ENCODE measurements around the gene SLC22A4.

SLC22A4 gene

DNA sequence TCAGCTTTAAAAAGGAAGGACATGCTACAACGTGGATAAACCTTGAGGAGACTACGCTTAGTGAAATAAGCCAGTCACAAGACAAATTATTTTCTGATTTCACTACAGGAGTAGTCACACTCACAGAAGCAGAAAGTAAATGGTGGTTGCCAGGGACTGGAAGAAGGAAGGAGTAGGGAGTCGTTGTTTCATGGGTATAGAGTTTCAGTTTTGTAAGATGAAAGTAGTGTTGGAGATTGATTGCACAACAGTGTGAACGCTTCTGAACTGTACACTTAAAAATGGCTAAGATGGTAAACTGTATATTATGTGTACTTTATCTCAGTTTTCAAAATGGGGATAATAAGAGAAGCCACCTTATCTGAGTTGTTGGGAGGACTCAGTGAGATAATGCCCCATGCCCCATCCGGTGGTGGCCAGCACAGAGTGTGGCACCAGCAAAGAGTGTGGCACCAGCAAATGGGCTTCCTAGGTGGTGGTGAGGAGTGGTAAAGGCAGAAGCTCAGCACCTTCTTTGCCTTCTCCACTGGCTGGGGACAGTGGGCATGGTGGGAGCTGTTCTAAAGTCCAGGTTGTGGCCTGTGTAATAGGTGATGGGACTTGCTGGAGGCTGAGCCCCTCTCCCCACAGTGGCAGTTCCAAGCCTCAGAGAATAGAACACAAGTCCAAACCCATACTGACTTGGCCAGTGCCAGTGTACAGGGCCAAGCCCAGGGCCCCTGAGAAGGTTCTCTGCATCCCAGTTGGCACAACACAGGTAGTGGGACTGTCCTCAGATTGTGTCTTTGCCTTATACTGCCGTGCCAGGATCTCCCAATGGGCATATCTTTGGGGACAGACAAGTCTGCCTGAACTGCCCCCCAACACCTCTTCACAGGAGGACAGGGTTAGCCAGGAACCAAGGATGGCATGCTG is 4.4 kb downstream of the SLC22A4 start:
- DNase-seq (ENCODE audit: low read depth in 3 of 3, low spot score in 1 of 3), result no peak

DNA sequence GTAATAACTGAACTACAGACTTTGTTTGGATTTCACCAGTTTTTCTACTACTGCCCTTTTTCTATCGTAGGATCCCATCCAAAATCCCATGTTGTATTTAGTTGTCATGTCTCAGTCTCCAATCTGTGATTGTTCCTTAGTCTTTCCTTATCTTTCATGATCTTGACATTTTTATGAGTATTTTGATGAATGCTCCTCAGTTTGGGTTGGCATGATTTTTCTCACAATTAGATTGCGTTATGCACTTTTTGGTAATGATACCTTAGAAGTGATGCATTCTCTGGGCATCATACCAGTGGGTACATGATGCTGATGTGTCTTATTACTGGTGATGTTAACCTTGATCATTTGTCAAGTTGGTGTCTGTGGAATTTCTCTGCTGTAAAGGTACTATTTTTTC is 5.7 kb downstream of the SLC22A4 start:
- DNase-seq (ENCODE audit: low read depth in 3 of 3, low spot score in 1 of 3), result no peak

DNA sequence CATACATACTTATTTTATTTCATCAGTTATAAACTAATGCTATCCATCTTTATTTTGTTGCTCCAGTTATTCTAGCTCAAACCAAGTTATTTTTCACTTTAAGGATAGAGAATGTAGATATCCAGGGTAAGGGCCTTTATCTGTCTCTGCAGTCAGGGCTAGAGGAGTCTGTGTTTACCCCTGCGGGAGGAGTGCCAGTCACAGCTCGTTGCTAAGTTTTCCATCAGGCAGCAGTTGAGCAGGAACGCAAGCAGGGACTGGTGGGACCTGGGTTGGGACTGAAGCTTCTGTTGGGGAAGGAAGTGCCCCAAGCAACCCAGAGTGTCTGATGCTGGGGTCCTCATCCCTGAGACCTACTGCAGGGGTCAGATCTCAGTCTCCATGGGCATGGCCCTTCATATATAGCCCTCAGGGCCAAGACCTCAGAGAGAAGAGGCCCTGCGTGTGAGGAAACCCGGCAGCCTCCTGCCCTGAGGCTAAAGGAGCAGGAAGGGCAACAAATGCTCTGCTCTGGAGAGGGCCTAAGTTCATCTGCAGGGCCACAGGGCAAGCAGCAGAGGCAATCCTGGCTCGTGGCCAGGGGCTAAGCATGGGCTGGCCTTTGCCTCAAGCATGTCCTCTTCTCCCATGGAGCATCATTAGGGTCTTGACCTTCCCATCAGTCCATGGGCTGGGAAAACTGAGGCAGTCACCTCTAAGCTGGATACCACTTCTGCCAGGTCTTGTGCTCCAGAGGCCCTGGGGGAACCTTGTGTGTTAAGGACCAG is 6.6 kb downstream of the SLC22A4 start:
- no peak for DNase-seq (ENCODE audit: low read depth in 3 of 3, low spot score in 1 of 3)

DNA sequence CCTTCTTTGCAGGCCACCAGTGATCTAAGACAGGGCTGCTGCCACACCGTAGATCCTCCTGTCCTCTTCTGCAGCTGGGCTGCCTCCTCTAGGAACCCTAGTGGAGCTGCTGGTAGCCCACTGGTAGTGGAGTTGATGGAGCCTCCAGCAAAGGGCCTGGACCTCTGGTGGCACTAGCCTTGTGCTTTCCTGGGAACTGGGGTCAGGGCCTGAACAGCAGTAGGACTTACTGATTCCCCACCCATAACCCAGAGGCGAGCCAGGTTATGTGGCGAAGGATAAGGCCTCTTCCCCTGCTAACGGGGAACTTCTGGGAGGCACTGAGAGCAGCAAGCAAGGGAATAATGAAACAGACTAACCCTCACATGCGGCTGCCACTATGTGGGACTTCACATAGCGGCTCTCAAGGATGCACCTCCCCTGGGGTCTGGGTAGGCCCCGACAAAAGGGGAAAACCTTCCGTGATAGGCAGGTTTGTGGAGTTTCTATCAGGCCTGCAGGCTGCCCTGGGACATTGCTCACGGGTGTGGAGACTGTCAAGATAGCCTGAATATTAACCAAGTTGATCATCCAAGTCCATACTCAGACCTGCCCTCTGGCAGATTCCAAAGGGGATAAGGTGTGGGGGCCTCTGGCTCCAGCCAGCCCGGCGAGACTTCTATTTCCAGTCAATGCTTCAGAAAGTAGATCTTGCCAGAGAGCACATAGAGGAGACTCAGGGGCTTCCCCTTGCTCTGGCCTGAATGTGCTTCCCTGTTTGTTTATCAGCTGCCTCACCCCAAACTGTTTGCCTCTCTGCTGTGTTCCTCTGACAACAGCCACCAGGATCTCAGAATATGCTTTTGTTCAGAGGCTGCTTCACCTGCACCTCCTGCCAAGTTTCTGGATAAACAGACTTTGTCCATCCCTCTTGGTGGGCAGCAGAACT is 7.4 kb downstream of the SLC22A4 start:
- no peak for DNase-seq (ENCODE audit: low read depth in 3 of 3, low spot score in 1 of 3)

DNA sequence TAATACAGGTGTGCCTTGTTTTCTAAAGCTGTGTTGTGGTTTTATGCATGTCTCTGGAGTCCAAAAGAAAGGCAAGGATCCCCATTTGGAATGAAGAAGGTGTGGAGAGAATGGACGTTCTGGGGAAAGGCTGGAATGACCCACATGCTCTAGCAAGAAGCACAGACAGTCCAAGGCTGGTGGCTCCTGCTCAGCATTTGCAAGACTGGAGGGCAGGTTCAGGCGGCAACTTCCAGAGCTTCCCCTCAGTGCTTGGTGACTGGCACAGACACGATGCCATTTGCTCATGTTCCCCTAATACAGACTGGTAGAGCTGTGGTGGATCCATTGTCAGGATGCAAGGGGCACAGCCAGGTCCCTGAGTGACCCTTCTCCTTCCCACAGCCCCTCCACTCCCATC is 8.2 kb downstream of the SLC22A4 start:
- DNase-seq (ENCODE audit: low read depth in 3 of 3, low spot score in 1 of 3), result no peak

DNA sequence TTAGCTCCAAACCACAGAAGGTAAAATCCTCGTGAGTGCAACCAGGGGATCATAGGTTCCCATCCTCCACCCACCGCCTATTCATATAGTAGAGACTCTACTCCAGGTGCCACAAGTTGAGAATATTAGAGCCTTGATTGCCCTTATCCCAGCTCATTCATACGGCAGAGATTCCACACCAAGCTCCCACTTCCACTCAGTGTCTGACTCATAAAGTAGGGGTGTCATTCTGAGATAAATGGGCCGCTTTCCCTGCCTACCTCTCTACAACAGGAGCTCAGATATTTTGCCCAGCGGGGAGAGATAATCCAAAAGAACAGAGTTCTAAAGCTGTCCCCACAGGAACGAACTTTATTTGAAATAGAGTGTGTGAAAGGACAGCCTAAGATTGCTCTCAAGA is 9.4 kb downstream of the SLC22A4 start:
- DNase-seq (ENCODE audit: low read depth in 3 of 3, low spot score in 1 of 3), result no peak

DNA sequence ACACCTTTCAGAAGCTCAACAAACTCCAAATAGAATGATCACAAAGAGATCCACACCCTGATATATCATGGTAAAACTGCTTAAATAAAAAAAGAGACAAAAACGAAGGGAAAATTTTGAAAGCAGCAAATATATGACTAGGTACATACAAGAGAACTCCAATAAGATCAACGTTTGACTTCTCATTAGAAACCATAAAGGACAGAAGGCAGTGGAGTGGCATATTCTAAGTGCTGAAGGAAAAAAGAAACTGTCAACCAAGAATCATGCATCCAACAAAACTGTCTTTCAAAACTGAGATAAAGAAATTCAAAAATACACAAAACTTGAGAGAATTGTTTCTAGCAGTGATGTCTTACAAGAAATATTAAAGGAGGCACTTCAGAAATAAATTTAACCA is 11.2 kb downstream of the SLC22A4 start:
- no peak for DNase-seq (ENCODE audit: low read depth in 3 of 3, low spot score in 1 of 3)

DNA sequence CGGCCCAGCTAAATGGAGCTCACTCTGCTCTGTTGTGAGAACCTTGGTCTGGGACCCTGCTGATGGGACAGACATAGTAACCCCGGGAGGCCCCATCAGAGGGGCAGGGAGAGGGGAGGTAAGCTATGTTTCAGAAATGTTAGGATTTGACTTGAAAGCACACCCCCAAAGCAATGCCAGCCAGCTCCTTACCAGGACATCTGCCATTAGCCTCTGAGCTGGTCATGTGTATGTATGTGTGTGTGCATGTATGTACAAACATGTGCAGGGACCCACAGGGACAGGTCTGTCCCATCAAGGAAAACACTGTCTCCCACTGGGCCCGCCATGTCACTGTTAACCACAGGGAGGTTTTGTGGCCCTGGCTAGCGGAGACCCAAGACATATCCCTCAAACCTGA is 14.5 kb downstream of the SLC22A4 start:
- DNase-seq (ENCODE audit: low read depth in 3 of 3, low spot score in 1 of 3), result no peak

DNA sequence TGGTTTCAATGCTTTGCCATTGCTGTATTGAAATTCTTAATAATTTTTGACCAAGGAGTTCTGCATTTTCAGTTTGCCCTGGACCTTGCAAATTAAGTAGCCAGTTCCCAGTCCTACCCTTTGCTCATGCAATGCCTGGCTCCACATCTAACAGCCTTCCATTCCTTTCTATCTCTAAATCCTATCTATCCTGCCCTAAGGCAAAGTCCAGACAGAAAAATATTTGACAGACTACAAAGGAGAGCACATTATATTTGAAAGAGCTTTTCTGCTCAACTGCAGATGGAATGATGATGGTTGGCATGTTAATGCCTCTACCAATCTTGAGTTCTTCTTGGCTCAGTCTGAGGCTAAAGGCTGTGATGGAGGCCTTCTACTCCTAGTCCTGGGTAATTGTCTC is 15.5 kb downstream of the SLC22A4 start:
- DNase-seq (ENCODE audit: low read depth in 3 of 3, low spot score in 1 of 3), result no peak

DNA sequence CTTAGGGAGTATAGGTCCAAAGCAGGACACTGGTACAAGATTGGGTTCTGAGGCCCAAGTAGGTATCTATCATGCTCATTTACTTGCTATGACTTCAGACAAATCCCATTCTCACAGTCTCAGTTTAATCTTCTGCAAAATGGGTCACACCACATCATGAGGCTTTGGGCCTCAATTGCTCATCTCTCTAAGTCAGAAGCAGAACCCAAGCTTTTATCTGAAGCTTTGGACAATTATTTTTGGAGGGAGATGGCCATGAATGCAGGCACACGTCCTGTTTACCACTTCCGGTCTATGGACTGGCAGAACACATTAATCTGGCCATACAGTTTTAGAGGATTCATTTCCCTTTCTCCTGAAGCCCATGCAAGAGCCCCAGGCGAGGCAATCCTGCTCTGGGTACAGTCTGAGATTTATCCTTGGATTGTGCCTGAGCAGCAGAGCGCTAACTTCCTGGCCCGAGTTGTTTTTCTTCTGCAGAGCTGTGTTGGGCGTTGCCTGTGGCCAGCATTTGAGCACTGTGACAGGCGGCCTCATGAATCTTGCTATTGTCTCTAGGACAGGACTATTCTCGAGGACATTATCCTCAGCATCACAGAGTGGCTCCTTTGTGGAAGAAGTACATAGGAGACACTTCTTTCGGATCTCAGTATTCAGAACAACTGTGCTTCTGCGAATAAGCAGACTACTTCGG is 16.1 kb downstream of the SLC22A4 start:
- DNase-seq (ENCODE audit: low read depth in 3 of 3, low spot score in 1 of 3), result no peak

DNA sequence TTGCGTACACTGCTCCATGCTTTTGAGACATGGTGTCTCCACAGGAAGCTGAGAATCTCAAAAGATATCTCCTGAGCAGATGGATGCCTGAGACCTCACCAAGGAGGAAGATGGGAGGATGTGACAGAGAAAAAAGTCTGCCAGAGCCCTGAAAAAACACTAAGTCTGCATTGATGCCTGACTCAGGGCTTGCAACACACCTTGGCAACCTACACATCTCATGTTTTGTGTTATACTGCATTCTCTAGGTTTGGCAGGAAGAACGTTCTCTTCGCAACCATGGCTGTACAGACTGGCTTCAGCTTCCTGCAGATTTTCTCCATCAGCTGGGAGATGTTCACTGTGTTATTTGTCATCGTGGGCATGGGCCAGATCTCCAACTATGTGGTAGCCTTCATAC is 19.2 kb downstream of the SLC22A4 start:
- DNase-seq (ENCODE audit: low read depth in 3 of 3, low spot score in 1 of 3), result no peak

DNA sequence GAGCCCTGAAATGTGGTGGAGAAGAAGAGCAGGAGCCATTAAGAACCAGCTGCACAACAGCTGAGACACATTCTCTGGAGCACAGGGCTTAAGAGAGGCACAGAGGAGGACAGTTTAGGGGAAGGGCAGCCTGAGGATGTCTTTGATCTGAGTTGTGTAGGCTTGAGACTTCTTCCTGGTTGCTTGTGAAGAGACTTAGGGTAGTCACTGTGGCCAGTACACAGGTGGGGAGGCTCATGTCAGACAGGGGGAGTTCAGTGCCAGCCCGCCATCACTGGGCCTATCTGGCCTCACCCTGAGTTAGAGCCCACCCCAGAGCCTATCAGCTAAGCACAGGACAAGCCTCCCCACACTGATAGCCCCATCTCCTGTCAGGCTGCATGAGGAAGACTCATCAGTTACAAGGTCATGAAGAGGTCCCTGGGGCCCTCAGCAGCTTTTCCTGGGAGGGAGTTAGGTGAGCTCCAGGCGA is 19.8 kb downstream of the SLC22A4 start:
- DNase-seq (ENCODE audit: low read depth in 3 of 3, low spot score in 1 of 3), result no peak

DNA sequence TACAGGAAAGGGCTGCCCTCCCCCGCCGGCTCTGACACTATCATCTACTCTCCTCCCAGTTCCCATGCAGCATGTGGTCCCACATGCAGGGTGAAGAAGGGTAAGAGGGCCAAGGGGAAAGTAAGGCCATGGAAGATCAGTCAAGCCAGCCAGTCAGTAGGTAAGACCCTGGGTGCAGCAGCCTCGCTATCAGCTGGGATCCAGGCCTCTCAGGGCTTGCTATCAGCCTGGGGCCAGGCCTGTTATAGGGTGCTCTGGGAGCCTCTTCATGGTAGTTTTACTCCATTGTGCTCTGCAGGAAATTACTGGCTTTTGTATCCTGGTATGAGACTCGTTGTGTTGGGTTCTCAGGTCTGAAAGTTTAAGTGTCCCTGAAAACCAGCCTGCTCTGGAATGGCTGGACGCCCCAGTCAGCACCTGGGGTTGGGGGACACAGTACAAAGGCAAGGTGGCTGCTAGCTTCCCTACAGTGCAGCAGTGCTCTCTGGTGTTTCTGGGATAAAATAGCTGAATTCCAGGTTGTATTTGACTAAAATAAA is 21.4 kb downstream of the SLC22A4 start:
- no peak for DNase-seq (ENCODE audit: low read depth in 3 of 3, low spot score in 1 of 3)

DNA sequence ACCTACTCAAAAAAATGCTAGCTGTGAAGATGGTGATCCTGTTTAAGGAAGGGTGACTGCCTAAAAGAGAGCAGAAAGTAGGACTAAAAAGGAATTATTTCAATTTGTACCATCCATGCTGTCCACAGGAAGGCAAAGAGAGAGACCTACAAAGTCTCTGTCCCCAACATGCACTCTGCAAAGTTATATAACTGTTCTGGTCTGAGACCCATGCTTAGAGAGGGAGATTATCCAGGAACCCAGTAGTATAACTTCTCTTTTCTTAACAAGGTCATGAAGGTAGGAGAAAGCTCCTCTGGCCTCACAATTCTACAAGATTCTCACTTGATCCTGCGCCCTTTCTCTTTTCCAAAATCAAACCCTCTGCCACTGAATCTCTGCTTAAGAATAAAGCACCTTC is 25.8 kb downstream of the SLC22A4 start:
- no peak for DNase-seq (ENCODE audit: low read depth in 3 of 3, low spot score in 1 of 3)

DNA sequence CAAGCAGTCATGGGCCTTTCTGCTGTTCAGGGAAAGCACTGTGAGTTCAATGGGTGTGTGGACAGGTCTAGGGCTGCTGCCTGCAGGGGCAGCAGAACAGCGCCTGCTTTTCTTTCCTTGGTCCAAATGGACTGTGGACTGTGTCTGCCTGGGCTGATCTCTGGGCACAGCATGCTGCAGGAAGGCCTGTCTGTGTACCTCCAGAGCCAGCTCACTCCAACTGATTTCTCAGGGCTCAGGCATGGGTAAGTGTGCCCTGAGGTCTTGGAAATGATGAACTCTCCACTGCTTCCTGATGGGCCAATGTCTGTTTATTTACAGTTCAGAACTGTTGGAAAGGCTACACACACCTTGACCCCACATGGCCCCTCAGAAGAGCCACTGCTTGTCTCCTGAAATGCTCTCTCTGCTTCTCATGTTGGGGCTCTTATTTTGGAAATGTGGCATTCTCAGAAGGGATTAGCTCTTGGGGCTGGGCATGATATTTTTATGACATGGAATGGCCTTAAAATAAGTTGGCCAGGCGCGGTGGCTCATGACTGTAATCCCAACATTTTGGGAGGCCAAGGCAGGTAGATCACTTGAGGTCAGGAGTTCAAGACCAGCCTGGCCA is 27.0 kb downstream of the SLC22A4 start:
- no peak for DNase-seq (ENCODE audit: low read depth in 3 of 3, low spot score in 1 of 3)

DNA sequence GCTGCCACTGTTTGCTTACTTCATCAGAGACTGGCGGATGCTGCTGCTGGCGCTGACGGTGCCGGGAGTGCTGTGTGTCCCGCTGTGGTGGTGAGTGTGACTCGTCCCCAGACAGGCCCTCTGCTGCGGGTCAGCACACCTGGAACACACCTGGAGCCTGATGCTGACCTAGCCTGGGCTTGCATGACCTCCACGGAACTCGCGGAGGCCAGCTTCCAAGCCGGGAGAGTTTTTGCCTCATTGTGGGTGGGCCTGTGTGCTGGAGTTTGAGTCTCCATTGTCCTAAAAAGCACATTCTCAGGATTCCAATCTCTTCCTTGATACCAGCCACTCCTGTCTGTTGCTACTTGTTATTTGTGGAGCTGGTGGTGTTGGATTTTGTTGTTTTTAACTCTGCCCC is 28.1 kb downstream of the SLC22A4 start:
- no peak for DNase-seq (ENCODE audit: low read depth in 3 of 3, low spot score in 1 of 3)

DNA sequence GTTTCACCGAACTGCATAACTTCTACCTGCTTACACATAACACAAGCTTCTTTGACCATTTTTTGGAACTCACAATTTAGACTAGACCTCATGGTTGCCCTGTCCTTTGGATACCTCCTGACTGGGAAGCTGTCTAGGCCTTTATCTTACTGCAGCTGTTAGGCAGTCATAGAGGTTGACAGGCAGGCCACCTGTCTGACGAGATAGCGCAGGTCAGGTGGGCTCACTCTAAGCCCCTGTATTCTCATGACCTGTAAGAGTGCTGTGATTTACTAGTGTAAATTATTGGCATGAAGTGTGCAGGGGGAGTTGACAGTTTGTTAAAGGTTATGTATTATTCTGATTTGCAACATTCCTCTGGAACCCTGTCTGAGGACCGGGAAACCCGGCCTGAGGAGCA is 29.0 kb downstream of the SLC22A4 start:
- no peak for DNase-seq (ENCODE audit: low read depth in 3 of 3, low spot score in 1 of 3)

DNA sequence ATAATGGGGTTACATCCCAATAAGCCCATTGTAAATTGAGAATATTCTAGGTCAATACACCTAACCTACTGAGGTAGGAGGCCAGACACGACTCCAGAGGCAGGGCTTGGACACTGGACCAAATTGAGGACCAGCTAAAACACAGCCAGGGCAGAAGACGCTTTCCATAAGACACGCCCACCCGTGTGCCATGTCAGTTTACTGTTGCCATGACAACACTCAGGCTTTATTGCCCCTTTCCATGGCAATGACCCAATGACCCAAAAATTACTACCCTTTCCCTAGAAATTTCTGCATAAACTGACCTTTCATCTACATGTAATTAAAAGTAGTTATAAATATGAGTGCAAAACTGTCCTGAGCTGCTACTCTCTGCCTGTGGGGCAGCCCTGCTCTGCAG is 31.5 kb downstream of the SLC22A4 start:
- DNase-seq (ENCODE audit: low read depth in 3 of 3, low spot score in 1 of 3), result no peak

DNA sequence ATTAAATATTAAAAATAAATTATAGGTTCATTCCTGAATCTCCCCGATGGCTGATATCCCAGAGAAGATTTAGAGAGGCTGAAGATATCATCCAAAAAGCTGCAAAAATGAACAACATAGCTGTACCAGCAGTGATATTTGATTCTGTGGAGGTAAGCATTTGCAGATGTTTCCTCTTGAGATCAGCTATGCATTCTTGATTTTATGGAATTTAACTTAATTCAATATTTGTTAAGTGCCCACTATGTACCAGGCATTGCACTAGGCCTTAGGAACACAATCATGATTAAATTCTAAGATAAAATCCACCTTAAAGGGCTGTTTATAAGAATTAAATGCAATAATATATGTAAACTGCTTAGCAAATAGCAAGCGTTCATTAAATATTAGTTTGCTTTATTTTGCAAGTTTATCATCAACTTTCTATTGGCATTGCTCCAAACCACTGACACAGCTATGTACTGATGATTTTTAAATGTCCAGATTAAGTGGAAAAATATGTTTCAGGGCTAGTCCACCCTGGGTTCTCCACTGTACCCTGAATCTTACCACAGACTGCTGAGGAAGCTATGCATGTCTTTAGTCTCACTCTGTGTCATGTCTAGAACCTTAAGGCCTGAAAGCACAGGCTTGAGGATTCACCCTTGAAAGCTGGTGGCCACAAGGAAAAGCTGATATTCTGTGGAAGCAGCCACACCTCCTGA is 33.2 kb downstream of the SLC22A4 start:
- DNase-seq (ENCODE audit: low read depth in 3 of 3, low spot score in 1 of 3), result no peak
